ENCODE results near the gene NTN4.
"Not testable (repeated sequence)": the region's sequence is repeated elsewhere in the genome, so short reads cannot be mapped to it uniquely, and the experiment has no call there.

The NTN4 gene

GRCh38 chr12:95742586-95742985 lies 48.0 kb downstream of the NTN4 start:
- DNase-seq: no peak

GRCh38 chr12:95741635-95742034 lies 48.9 kb downstream of the NTN4 start:
- no peak for DNase-seq

GRCh38 chr12:95740751-95741150 lies 49.8 kb downstream of the NTN4 start:
- DNase-seq: peak; percentile 73

GRCh38 chr12:95739561-95740313 lies 50.8 kb downstream of the NTN4 start:
- DNase-seq: no peak

GRCh38 chr12:95738024-95738611 lies 52.4 kb downstream of the NTN4 start:
- DNase-seq: no peak

- DNase-seq: no peak
Observed at GRCh38 chr12:95736631-95737030, 53.9 kb downstream of the NTN4 start.

- not testable (repeated sequence) for DNase-seq
Observed at GRCh38 chr12:95735728-95736127, 54.8 kb downstream of the NTN4 start.

- DNase-seq: peak; percentile 11
Observed at GRCh38 chr12:95733141-95733825, 57.3 kb downstream of the NTN4 start.

- peak; percentile 88 for DNase-seq
Observed at GRCh38 chr12:95731519-95731958, 59.0 kb downstream of the NTN4 start.

GRCh38 chr12:95730457-95730856 lies 60.1 kb downstream of the NTN4 start:
- DNase-seq: peak; percentile 8

GRCh38 chr12:95726903-95727302 lies 63.7 kb downstream of the NTN4 start:
- no peak for DNase-seq

GRCh38 chr12:95724767-95725166 lies 65.8 kb downstream of the NTN4 start:
- DNase-seq: no peak

- DNase-seq: no peak
Observed at GRCh38 chr12:95723693-95724384, 66.7 kb downstream of the NTN4 start.

- no peak for DNase-seq
Observed at GRCh38 chr12:95721320-95721719, 69.2 kb downstream of the NTN4 start.

GRCh38 chr12:95720146-95720545 lies 70.4 kb downstream of the NTN4 start:
- DNase-seq: no peak

- no peak for DNase-seq
Observed at GRCh38 chr12:95718772-95719171, 71.8 kb downstream of the NTN4 start.

GRCh38 chr12:95718006-95718431 lies 72.5 kb downstream of the NTN4 start:
- DNase-seq: no peak

- no peak for DNase-seq
Observed at GRCh38 chr12:95717316-95717928, 73.1 kb downstream of the NTN4 start.

- DNase-seq: no peak
Observed at GRCh38 chr12:95715177-95715576, 75.4 kb downstream of the NTN4 start.

- DNase-seq: no peak
Observed at GRCh38 chr12:95712269-95712668, 78.3 kb downstream of the NTN4 start.

GRCh38 chr12:95710386-95710785 lies 80.2 kb downstream of the NTN4 start:
- DNase-seq: no peak

- DNase-seq: peak; percentile 2
Observed at GRCh38 chr12:95709152-95709551, 81.4 kb downstream of the NTN4 start.

GRCh38 chr12:95705143-95705542 lies 85.4 kb downstream of the NTN4 start:
- no peak for DNase-seq

Data from NCI-H345 (cell line).